Stimulated activated CD8-positive, alpha-beta memory T cell treated with anti-CD3 and anti-CD28 coated beads, Interleukin-7, amount 100 ng/mL, for 48 hours (primary cell): ENCODE data around the gene HMBS.
"Not testable (repeated sequence)": the region's sequence is repeated elsewhere in the genome, so short reads cannot be mapped to it uniquely, and the experiment has no call there.

Experiments used
- DNase-seq, 2 donors: peaks; one replicate each; pipeline ENCODE4 v3.0.0-alpha.2; 2020; ENCODE audit warnings: low read depth in 1 of 2; ENCODE audit errors: extremely low read depth in 1 of 2

HMBS gene

DNA sequence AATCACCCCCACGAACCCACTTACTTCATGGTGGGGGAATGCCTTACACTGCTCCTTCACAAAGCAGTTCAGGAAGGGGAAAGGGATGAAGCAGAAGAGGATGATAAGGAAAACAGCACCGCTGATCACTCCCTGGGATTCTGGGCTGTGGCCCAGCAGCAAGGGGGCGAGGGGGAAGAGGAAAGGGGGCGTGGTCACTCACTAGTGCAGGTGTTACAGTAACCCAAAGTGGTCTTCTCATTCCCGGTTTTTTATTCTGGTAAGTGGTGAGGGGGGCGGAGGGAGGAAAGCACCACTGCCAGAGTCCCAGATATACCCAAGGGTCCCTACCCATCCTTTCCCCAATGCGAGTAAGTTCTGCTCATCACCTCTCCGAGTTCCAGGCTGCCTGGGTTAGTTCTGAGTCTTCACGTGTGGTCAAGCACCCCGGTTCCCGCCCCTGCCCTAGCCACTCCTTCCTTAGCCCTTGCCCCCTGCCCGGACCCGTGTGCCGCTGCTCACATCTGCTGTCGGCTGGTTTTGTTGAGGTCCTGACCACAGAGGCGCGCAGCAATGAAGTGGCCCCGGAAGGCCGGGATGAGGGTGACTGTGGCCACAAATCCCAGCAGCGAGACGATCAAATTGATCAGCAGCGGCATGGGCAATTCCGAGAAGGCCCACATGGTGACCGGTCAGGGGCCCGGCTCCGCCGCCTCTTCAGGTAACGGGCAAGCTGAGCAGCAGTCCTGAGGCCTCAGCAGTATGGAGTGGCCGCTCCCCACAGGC is 16.5 kb downstream of the HMBS start:
- DNase-seq = no peak

DNA sequence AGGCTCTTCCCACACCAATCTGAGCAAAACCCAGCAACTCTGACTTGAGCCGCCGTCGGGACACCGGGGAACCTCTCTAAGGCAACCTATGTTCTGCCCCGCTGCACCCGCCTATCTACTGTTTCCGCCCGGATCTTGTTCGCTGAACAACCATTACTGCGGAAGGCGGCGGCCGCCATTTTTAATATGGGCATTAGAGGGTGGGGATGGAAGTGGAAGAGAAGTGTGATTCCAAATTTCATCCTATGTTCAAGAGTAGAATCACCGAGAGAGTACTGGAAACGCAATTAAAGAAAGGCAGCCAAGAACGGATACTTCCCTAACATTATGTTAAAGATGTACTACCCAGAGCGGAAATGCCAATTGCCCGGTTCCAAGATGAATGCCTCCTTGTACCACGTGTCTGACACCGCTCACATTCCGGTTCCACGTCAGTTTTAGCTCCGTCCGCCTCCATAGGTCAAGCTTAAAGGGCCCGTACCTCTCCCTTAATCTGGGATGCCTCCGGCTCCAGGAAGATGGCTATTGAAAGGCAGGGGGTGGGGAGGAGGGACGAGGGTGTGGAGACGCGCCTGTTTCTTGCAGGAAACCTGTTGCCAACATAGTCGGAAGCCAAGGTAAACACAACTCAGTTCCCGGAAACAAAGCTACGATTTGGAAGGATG is 17.2 kb downstream of the HMBS start, which contains the start of gene DPAGT1:
Gene DPAGT1 (minus strand): TSS at position 95 of the 665 bp plus-strand sequence. CDS start 198 bp downstream, outside the sequence.
- peak; percentile 55 to 79 for DNase-seq

DNA sequence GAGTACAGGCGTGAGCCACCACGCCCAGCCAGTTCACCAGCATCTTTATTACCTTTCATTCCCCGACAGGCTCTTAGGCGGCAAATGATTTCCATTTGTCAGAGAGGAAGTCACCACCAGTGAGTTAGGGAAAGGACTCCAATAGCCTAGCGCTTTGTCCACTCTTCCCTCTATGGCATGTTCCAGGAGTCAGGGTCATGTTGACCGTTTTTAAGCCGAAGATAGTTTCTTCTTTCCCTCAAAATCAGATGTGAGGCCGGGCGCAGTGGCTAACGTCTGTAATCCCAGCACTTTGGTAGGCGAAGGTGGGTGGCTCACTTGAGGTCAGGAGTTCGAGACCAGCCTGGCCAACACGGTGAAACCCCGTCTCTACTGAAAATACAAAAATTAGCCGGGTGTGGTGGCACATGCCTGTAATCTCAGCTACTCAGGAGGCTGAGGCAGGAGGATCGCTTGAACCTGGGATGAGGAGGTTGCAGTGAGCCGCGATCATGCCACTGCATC is 18.5 kb downstream of the HMBS start:
- not testable (repeated sequence) for DNase-seq

DNA sequence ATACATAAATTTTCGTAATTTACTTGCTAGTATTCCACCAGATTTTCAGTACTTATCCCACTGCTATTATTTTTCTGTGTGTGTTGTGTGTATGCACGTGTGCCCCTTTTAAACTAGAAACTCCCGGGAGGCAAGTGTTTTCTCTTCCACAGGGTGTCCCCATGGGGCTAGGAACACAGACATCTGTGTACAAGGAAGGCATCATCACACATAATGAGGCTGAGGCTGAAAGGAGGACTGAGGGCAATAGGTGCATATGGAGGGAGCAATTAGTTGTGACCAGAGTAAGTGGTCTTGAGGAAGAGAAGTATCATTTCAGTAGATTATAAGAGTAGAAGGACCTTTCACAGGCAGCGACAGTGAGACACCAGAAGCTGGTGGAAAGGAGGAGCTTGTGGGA is 19.1 kb downstream of the HMBS start:
- DNase-seq = no peak

DNA sequence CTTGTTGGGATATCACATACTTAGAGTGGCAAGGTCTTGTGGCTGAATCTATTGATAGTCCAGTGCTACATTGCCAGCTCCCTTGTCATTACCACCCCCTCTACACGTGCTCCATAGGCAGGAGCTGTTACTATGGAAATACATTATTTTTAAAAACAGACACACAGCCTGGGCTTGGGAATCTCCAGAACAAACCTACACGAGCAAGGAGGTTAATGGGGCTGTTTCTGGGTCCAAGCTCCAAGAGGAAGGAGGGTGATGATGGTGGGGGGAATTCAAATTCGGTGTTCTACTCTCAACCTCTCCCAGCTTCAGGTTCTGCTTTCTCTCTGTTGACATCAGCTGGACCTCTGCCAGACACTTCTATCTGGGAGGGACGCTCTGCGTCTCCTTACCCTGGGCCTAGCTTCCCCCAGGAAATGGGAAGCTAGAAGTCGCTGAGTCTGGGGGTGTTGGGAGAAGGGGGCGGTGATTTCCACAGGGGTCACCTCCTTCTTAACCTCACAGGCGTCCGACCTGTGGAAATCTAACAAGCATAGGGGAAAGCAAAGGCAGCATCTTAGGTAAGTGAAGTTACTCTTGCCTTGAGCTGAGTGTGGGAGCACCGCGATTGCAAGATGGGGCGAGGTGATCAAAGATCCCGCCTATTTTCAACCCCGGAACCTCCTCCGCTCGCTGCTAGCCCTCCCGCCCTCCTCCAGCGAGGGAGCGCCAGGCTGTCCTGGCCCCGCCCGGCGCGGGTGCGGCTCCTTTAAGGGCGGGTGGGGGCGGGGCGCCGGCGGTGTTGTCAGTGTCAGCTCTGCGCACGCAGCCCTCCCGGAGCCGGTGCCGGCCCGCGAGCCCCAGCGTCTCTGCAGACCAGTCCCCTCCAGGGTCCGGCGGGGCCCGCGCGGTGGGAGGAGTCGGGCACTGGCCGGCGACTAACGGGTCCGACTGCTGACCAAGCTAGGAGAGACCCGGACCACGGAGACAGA is 22.2 kb downstream of the HMBS start, which contains the start of gene C2CD2L:
Gene C2CD2L (plus strand): TSS at position 781 of the 974 bp plus-strand sequence. CDS start 398 bp downstream, outside the sequence.
- DNase-seq = peak; percentile 86 to 89

DNA sequence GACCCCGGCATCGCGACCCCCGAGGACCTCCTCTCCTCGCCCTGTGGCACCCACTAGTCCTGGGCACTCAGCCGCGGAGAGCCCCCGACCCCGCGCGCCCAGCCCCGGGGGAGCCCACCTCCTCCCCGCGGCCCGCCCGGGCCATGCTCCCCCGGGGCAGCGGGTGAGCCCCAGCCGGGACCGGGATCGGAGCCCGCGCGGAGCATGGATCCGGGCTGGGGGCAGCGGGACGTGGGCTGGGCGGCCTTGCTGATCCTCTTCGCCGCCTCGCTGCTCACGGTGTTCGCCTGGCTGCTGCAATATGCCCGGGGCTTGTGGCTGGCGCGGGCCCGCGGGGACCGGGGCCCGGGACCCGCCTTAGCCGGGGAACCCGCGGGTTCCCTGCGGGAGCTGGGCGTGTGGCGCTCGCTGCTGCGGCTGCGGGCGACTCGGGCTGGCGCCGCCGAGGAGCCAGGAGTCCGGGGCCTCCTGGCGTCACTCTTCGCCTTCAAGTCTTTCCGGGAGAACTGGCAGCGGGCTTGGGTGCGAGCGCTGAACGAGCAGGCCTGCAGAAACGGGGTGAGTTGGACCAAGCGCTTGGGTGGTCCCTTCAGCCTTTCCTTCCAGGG is 23.0 kb downstream of the HMBS start:
- DNase-seq = no peak

DNA sequence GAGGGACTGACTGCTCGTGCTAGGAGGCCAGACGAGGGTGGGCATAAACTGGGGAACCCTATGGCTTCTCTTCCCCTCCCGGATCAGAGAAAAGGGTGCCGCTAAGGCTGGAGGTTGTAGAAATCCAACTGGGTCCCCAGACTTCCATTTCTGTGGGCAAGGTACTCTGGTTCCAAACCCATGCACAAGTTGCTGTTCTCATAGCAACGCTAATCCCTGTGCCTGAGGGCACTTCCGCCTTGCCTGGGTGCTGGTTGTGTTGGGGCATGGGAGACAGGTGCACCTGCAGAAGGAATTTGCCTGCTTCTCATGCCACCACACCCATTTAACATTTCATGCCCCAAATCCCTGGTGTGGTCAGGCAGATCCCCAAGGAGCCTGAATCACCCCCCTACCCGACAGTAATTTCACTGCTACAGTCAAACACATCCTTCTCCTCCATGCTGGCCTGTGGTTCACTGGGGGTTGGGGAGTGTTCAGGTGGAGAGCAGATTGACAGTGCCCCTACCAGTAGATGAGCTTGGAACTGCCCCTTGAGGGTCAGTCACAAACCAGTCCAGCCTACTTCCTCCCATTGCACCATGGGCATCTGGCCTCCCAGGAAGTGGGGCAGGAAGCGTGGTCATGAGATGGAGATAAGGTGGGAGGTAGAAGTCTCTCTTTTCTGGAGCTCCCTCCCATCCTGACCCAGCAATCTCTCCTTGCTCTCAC is 23.6 kb downstream of the HMBS start:
- no peak for DNase-seq

DNA sequence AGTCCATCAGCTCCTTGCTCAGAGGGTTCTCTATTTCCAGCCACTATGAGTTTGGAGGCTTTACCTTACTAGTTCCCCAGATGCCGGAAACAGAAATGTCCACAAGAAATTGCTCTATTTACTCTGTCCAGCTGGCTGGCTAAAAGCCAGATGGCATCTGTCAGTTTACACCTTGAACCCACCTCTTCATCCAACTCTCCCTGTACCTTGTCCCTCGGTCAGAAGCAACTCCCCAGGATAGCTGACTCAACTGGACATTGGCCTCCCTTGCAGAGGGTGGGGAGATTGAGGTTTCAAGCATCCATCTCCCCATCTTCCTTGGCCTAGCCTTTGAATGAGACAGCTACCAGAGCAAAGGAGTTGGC is 24.2 kb downstream of the HMBS start:
- no peak for DNase-seq

DNA sequence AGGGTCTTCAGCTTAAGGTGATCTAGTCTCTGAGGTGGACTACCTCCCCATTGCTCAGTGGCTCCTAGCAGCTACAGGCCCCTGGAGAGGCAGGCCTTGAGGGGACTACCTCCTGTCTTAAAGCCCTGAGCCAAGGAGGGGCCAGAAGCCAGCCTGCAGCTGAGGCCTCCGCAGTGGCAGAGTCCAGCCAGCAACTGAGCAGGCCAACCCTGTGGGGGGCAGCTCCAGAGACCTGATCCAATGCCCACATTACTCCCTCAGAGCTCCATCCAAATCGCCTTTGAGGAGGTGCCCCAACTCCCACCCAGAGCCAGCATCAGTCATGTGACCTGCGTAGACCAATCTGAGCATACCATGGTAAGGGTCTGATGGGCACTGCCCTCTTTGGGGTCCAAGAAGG is 25.2 kb downstream of the HMBS start:
- DNase-seq = no peak

DNA sequence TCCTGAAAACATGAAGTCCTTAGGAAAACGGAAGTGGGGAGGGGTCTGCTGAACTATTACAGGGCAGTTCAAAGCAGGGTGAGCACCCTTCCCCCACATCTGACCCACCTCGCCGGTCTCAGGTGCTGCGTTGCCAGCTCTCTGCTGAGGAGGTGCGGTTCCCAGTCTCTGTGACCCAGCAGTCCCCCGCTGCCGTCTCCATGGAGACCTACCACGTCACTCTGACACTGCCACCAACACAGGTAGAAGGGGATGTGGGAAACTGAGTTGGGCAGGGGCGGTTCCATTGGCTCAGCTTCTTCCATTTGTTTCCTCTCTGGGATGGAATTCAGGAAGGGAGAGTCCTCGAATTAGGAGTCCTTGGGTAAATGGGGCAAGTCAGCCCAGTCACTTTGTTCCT is 25.8 kb downstream of the HMBS start:
- DNase-seq = no peak

DNA sequence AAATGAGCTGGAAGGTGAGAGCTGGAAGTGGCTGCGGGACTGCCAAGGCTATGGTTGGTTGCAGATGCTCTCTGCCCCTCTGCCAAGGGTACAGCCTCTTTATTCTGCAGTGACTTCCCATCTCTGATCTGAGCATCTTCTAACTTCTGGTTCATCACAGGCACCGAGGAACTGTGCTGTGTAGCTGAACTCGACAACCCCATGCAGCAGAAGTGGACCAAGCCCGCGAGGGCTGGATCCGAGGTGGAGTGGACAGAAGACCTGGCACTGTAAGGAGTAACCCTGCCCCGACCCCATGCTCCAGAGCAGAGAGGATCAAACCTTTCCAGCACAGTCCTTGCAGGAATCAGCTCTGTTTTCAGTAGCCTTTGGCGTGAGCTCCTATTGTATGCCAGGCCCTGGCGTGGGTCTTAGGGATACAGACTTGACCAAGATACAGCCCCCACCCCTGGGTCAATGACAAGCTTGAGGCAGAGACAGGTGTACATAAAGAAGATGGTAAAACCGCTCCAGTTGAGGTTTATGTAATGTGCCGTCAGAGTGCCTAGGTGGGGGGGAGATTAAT is 26.8 kb downstream of the HMBS start:
- DNase-seq = no peak

DNA sequence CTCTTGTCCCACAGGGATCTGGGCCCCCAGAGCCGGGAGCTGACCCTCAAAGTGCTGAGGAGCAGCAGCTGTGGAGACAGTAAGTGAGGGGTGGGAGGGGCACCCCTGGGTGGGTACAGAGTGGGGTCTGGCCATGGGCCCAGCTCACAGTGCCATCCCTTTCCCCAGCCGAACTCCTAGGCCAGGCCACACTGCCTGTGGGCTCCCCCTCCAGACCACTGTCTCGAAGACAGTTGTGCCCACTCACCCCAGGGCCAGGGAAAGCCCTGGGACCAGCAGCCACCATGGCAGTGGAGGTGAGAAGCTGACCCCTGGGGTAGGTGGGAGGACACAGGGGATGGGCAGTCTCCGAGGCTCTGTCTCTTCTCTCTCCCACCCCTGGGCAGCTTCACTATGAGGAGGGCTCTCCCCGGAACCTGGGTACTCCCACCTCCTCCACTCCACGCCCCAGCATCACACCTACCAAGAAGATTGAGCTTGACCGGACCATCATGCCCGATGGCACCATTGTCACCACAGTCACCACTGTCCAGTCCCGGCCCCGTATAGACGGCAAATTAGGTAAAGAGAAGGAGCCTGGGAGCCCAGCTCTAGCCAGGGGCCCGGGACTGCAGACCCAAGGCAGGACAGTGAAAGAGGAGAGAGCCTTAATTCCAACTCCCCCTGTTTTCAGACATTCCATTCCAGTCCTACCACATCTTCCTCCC is 27.8 kb downstream of the HMBS start:
- DNase-seq = no peak

DNA sequence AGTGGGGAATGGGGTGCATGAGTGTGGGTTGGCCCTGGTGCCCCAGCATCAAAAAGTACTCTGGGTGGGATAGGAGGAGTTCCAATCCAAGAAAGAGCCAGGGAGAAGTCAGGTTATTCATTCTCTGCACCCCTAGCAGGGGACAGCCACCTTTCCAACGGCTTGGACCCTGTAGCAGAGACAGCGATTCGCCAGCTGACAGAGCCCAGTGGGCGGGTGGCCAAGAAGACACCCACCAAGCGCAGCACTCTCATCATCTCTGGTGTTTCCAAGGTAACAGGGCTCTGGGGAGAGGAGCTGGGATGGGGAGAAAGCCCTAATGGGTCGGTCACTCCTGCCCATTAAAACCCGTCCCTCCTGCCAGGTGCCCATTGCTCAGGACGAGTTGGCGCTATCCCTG is 29.0 kb downstream of the HMBS start:
- DNase-seq = no peak

DNA sequence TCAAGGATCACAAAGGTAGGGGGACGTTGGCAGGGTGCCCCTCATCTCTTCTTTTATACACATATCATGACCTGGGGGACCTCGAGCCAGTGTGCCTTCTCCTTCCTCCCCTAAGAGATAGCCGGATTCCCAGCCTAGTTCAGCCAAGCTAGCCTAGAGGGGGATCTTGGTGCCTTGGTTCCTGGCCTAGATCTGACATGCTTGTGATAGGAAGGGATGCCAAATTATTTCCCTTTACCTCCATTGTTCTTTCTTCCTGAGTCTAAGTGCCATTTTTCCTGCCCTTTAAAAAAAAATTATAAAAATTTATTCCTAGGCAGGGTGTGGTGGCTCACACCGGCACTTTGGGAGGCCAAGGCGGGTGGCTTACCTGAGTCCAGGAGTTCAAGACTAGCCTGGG is 29.7 kb downstream of the HMBS start:
- DNase-seq = no peak

DNA sequence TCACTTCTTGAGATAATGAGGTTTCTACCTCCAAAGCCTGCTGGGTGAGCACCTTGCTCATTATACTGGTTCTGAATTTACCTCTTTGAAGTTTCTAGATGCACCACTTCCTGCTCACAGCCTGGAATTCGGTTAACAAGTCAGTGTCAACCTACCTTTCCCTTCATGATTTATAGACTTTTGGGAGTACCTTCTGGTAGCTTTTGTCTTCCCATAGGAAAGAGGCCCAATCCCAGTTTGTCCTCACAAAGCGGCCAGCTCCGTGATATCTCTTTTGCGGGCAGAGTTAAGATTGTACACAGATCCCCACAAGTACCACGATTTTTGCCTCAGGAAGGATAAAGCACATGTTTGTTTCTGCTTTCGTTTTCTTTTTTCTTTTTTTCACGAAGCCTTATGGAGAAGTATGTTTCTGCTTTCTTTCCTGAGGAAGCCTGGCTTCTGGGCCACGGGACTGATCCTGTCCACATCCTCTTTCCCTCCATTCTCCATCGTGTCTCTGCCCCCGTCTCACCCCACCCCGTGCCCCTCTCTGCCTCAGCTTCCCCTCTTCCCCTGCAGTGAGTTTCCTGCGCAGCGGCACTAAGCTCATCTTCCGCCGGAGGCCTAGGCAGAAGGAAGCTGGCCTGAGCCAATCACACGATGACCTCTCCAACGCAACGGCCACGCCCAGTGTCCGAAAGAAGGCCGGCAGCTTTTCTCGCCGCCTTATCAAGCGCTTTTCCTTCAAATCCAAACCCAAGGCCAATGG is 31.0 kb downstream of the HMBS start:
- no peak for DNase-seq

DNA sequence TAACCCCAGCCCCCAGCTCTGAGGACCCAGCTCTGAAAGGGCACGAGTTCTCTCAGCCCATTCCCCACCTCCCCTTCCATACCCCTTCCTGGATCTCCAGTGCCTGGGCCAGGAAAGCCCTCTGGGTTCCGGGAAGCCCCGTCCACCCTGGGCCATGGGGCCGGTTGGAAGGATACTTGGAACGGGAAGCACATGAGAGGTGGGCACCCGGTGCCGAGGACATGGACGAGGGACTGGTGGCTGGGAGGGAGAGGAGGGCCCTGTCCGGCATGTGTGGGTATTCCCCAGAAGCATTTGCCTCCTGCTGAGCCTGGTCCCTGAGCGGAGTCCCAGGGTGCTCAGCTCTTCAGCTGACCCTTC is 31.5 kb downstream of the HMBS start:
- DNase-seq = no peak

DNA sequence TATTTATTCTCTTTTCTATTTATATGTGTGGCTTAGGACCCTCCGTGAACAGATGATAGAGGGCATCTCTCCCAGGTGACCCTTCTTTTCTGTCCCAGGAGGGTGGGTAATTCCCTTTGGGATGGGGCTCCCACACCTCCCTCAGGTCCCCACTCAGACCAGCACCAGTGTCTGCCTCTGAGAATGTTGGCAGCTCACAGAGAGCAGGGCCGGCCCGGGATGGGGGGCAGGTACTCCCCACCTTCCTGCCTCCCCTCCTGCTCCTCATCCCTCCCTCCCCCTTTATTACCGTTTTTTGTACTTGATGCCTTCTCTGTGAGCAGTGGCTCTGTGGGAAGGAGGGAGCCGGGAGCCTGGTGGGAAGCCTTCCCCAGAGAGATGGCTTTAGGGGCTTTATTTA is 31.9 kb downstream of the HMBS start:
- DNase-seq = no peak

DNA sequence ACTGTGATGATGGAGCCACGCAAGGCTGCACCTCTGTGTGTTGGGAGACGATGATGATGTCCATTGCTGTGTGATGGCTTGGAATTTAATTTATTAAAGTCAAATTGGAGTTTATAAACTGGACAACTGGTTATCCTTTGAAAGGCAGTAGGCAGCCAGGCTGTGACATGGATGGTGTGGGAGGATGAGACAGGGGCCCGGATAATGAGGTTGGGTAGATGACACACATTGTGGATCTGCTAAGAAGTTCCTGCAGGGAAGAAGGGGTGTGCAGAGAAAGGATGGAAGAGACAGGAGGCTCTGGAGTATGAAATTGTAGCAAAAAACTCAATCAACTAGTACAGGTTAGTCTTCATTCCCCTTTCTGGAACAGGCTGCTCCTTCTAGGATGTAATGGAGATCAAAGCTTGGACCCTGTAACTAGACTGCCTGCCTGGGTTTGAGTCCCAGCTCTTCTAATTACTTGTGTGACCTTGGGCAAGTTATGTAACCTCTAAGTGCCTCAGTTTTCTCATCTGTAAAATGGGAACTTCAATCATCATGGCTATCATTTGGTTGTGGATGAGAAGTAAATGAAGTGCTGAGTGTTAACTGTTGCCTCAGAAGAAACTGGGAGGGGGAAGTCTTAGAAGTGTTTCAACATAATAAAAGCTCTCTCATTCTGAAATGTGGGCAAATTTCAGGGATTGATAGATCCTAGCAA is 32.5 kb downstream of the HMBS start:
- no peak for DNase-seq
